H1 (cell line): Measurements from ENCODE around the gene LYRM4. TPM values are rescaled to one million over a fixed set of nuclear protein-coding genes. Genes with fewer than 3 reads are reported as not detected.

Experiments
- CREB1 ChIP-seq: IDR thresholded peaks from 2 replicates; pipeline ENCODE4 v1.6.1; 2012; ENCODE audit warnings: inconsistent platforms
- KDM4A ChIP-seq: IDR thresholded peaks from one replicate; pipeline ENCODE4 v1.7.1; 2012; ENCODE audit warnings: low read depth, mild to moderate bottlenecking, moderate library complexity, low read length, inconsistent platforms; ENCODE audit not compliant: severe bottlenecking
- polyA plus RNA-seq, 7 experiments: library from polyadenylated mRNA; depleted of rRNA in 3 of 7; stranded (reverse) in 5 of 7; unstranded in 2 of 7; fragments of >200 nt in 5 of 7; fragments of 200-250 nt in 2 of 7; gene quantifications; 1 replicate in 5 of 7; 2 replicates in 1 of 7; 4 replicates in 1 of 7; pipeline versions ENCODE4 v1.2.1 to v1.2.3, GENCODE V29; 2011 to 2013; ENCODE audit warnings: missing spikeins in 2 of 7, mixed read lengths in 2 of 7
- total RNA-seq: library from RNA; stranded (reverse); fragmentation: NEBNext Ultra II Directional; extraction: Animal tissue kit (Norgen Biotek cat#: 25700); gene quantifications from 2 replicates; pipeline ENCODE4 v1.2.1, GENCODE V29; 2021

The LYRM4 gene
- total and polyA plus RNA-seq, 2 of the 8 experiments (the other 6 are each of a cell fraction or from before 2014, with no cell fraction given), result 56.6 to 62.8 TPM

DNA sequence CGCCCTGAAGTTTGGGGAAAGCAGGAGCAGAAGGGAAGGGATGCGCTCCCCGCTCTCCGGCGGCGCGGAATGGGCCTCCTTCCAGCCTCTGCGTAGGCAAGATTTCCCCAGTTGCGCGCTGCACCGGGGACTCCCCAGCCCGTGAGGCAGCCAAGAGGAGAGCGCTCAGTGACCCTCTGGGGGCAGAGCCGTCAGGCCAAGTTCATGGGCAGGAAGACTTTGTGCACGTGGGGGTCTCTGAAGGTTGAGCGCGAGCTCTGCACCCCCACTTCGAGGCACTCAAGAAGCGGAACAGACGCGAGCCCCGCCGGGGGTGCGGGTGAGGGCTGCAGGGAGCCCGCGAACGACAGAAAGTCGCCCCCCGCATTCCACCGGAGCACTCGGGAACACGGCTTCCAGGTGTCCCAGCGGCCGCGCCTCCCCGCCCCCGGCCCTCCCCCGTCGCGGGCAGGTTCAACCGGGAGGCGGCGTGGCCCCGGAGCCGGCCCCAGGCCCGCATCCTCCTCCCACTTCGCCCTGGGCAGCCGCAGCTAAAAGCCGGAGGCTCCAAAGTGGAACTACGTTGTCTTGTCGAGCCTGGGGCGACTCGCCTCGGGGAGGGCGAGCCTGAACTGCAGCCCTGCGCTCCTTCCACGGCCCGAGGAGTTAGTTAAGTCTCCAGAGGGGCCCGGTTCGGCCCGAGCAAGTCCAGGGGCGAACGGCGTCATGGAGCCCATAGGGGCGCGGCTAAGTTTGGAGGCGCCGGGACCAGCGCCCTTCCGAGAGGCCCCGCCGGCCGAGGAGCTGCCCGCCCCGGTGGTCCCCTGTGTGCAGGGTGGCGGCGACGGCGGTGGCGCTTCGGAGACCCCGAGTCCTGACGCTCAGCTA lies 175.7 kb downstream of the LYRM4 start, which contains the start of gene PPP1R3G (continued):
- TF ChIP-seq CREB1, result no peak
- TF ChIP-seq KDM4A, result peak; percentile 22
- TF ChIP-seq, all 59 proteins: peak for 6
